Renal cortical epithelial cell (primary cell): Measurements from ENCODE around the gene VMAC. TPM values are rescaled to one million over a fixed set of nuclear protein-coding genes. Genes with fewer than 3 reads are reported as not detected.

Experiments
- DNase-seq: peaks from one replicate; pipeline ENCODE4 v3.0.0-alpha.2; 2011; ENCODE audit warnings: low read depth
- total RNA-seq: library from RNA; depleted of rRNA; stranded (reverse); fragments of >200 nt; gene quantifications from 2 replicates; pipeline ENCODE4 v1.2.3, GENCODE V29; 2014

The VMAC gene
- total RNA-seq, 1 donor from 2014 or later: 6.6 TPM

DNA sequence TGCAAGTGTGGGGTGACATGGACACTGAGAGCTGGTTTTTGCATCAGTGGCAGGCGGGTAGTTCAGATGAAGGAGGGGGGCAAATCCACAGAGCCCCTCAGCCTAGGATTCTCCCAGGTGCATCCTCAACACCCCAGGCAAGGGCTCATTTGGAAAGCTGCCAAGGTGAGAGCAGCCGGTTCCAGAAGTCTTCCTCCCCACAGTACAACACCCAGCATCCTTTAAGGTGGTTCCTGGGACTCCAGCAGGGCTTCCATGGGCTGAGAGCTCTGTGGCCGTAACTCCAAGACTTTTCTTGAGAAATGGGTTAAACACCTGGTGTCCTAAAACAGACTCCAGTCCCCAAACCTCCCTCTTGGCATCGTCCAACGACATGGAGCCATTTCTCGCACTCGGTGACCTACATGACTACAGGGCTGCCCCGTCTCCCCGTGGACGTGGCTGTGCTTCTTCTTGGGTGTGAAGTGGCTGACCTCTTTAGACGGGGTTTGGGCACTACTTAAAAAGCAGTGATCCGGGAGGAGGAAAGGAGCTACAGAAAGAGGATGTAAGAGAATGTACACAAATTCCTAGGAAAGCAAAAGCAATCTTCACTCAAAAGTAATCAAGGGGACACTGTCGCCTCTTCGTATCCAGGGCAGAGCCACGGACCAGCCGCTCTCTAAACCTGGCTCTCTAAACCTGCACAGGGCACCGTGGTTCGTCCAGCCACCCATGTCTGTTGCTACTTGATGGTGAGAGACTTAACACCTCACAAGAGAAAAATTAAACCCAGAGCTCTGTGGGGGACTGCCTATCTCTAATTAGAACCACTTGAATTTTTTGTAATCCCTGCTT lies 47.7 kb downstream of the VMAC start:
- no peak for DNase-seq

DNA sequence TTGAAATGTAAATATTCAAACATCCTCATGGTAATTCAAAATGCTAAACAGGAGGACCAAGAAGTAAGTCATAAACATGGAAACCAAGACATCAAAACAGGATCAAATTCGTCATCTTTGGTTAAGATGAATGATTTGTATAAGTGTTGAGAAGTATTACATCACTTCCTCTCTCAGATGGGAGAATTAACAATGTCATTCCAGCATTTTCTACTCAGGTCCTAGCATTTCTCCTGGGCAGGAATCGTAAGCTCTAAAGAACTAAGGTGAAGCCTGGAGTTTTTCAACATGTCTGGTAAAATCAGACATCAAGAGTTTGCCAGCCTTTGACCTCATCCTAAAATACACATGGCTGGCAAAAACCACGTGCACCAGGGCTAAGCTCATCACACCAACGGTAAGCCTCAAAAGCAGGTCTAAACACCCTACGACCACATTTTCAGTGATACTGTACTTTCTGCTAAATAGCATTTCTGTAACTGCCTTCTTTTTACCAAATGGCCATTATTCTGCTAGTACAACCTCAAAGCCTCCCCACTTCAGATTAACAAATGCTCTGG lies 48.4 kb downstream of the VMAC start:
- DNase-seq: no peak

DNA sequence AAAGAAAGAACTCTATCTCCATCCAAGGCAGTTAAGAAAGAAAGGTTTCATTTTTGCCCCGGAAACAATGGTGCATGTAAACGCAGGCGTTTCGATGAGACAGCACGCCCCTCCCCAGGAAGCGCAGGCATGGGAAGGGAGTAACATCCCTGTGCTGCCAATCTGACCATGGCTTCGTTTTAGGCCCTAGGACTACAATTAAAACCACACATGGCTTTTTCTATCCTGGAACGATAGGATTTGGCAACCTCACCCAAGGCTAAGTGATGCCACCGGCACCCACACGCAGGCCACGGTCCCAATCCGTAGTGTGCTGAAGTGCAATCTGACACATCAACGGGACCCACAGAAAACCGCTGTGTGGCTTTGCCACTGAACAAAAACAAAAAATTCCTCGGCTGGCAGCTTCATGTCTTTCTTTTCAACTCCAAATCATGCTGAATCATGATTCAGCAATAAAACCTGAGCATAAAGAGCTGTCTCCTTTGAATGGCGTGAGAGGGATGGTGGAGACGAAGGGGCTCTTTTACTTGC lies 49.1 kb downstream of the VMAC start:
- no peak for DNase-seq

DNA sequence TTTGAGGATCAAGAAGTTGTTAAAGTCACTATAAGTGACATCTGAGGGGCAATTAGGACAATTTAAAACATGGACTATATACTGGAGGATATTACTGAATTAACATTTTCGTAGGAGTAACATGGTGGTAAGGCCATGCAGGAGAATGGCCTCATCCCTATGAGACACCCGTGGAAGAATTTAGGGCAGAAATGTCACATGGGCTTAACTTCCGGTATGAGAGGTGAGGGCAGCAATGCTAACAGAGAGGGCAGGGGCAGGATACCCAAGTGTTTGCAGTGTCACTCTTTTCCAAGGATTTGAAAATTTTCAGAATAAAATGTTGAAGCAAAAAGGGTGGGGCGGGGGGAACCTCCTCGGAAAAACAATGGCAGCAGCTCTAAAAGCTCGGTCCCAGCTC lies 49.6 kb downstream of the VMAC start:
- no peak for DNase-seq

GRCh38 chr19:5955636-5955935 lies 50.9 kb downstream of the VMAC start:
- no peak for DNase-seq

GRCh38 chr19:5956323-5956722 lies 51.7 kb downstream of the VMAC start:
- no peak for DNase-seq

GRCh38 chr19:5956728-5957127 lies 52.1 kb downstream of the VMAC start:
- no peak for DNase-seq

GRCh38 chr19:5957170-5957569 lies 52.5 kb downstream of the VMAC start:
- no peak for DNase-seq

- no peak for DNase-seq
Measured at GRCh38 chr19:5958074-5958850, 53.6 kb downstream of the VMAC start.

- no peak for DNase-seq
Measured at GRCh38 chr19:5958851-5959122, 54.1 kb downstream of the VMAC start.

- no peak for DNase-seq
Measured at GRCh38 chr19:5959260-5960004, 54.8 kb downstream of the VMAC start.

Other genes starting within 250 kb of the VMAC start
- 13.0 and 33.5 TPM in 2 replicates for gene MICOS13, start 224.4 kb upstream of the VMAC start, total RNA-seq
- 9.4 and 22.2 TPM in 2 replicates for gene HSD11B1L, start 223.8 kb upstream of the VMAC start, total RNA-seq
- 159 and 652 TPM in 2 replicates for gene RPL36, start 214.6 kb upstream of the VMAC start, total RNA-seq
- 99.3 and 116 TPM in 2 replicates for gene LONP1, start 184.7 kb upstream of the VMAC start, total RNA-seq
- gene CATSPERD, start 184.2 kb upstream of the VMAC start, total RNA-seq: not detected in 2 replicates
- gene PRR22, start 120.1 kb upstream of the VMAC start, total RNA-seq: 0.15 TPM in 1 of 2 replicates, not detected in the other
- 15.9 and 30.0 TPM in 2 replicates for gene DUS3L, start 113.7 kb upstream of the VMAC start, total RNA-seq
- 0.17 and 0.20 TPM in 2 replicates for gene NRTN, start 99.8 kb upstream of the VMAC start, total RNA-seq
- 0.05 TPM in 1 of 2 replicates, not detected in the other for gene FUT6, start 65.2 kb upstream of the VMAC start, total RNA-seq
- 0.05 and 3.1 TPM in 2 replicates for gene FUT3, start 53.4 kb upstream of the VMAC start, total RNA-seq
- gene FUT5, start 34.3 kb upstream of the VMAC start, total RNA-seq: not detected in 2 replicates
- 104 and 529 TPM in 2 replicates for gene NDUFA11, start 1.1 kb upstream of the VMAC start, total RNA-seq
- gene CAPS, start 9.4 kb downstream of the VMAC start, total RNA-seq: 5.3 and 11.5 TPM in 2 replicates
- 28.3 and 78.8 TPM in 2 replicates for gene RANBP3, start 73.3 kb downstream of the VMAC start, total RNA-seq
- 3.0 and 3.9 TPM in 2 replicates for gene RFX2, start 205.6 kb downstream of the VMAC start, total RNA-seq
- gene ACSBG2, start 230.8 kb downstream of the VMAC start, total RNA-seq: not detected in 2 replicates